Activated CD8-positive, alpha-beta memory T cell treated with anti-CD3 and anti-CD28 coated beads for 24 hours (primary cell): ENCODE results near the gene UBE4B.
"Not testable (repeated sequence)": the region's sequence is repeated elsewhere in the genome, so short reads cannot be mapped to it uniquely, and the experiment has no call there.

Source experiments
- DNase-seq: peaks from one replicate; pipeline ENCODE4 v3.0.0-alpha.2; 2020

The UBE4B gene

GRCh38 chr1:10045480-10046355 lies 13.0 kb downstream of the UBE4B start:
- no peak for DNase-seq

- DNase-seq, result no peak
Observed at GRCh38 chr1:10046356-10047085, 13.8 kb downstream of the UBE4B start.

- DNase-seq, result no peak
Observed at GRCh38 chr1:10048601-10049000, 15.8 kb downstream of the UBE4B start.

- no peak for DNase-seq
Observed at GRCh38 chr1:10050611-10051010, 17.9 kb downstream of the UBE4B start.

- DNase-seq, result no peak
Observed at GRCh38 chr1:10051656-10052055, 18.9 kb downstream of the UBE4B start.

- no peak for DNase-seq
Observed at GRCh38 chr1:10052347-10052746, 19.6 kb downstream of the UBE4B start.

- DNase-seq, result no peak
Observed at GRCh38 chr1:10054465-10054864, 21.7 kb downstream of the UBE4B start.

- no peak for DNase-seq
Observed at GRCh38 chr1:10056599-10056987, 23.8 kb downstream of the UBE4B start.

- DNase-seq, result no peak
Observed at GRCh38 chr1:10057343-10057742, 24.6 kb downstream of the UBE4B start.

GRCh38 chr1:10057796-10058195 lies 25.0 kb downstream of the UBE4B start:
- DNase-seq, result no peak

GRCh38 chr1:10059342-10059718 lies 26.6 kb downstream of the UBE4B start:
- DNase-seq, result no peak

- DNase-seq, result no peak
Observed at GRCh38 chr1:10060311-10061100, 27.7 kb downstream of the UBE4B start.

- DNase-seq, result no peak
Observed at GRCh38 chr1:10061276-10061675, 28.5 kb downstream of the UBE4B start.

- no peak for DNase-seq
Observed at GRCh38 chr1:10063878-10064277, 31.1 kb downstream of the UBE4B start.

GRCh38 chr1:10064416-10065343 lies 31.9 kb downstream of the UBE4B start:
- no peak for DNase-seq

GRCh38 chr1:10065344-10065685 lies 32.6 kb downstream of the UBE4B start:
- DNase-seq, result no peak

GRCh38 chr1:10065760-10066159 lies 33.0 kb downstream of the UBE4B start:
- DNase-seq, result no peak

- DNase-seq, result no peak
Observed at GRCh38 chr1:10068605-10069294, 36.0 kb downstream of the UBE4B start.

- no peak for DNase-seq
Observed at GRCh38 chr1:10070206-10070605, 37.4 kb downstream of the UBE4B start.

GRCh38 chr1:10071640-10072039 lies 38.9 kb downstream of the UBE4B start:
- DNase-seq, result no peak

GRCh38 chr1:10073371-10073770 lies 40.6 kb downstream of the UBE4B start:
- not testable (repeated sequence) for DNase-seq
